Stomach smooth muscle (tissue), 2 donors: ENCODE data around the gene SLC25A36.

Experiments
- H3K27ac ChIP-seq: one replicate; pipeline ENCODE4 v1.7.0; 2013; ENCODE audit warnings: mild to moderate bottlenecking, low read length, inconsistent platforms
- H3K27me3 ChIP-seq, 2 donors: one replicate each; pipeline ENCODE4 v1.7.0; 2013; ENCODE audit warnings: low read length in 2 of 2; ENCODE audit not compliant: insufficient read depth in 2 of 2, control insufficient read depth in 1 of 2
- H3K36me3 ChIP-seq, 2 donors: one replicate each; pipeline ENCODE4 v1.7.0; 2013; ENCODE audit warnings: low read length in 2 of 2; ENCODE audit not compliant: control insufficient read depth in 2 of 2, insufficient read depth in 2 of 2
- H3K4me1 ChIP-seq: one replicate; pipeline ENCODE4 v1.7.0; 2013; ENCODE audit warnings: low read length; ENCODE audit not compliant: control insufficient read depth, insufficient read depth
- H3K4me3 ChIP-seq, 2 donors: one replicate each; pipeline ENCODE4 v1.7.0; 2013; ENCODE audit warnings: low read length in 2 of 2
- H3K9ac ChIP-seq, 2 donors: one replicate each; pipeline ENCODE4 v1.7.0; 2013; ENCODE audit warnings: low read length in 2 of 2, mild to moderate bottlenecking in 1 of 2
- H3K9me3 ChIP-seq, 2 donors: one replicate each; pipeline ENCODE4 v1.7.0; 2013; ENCODE audit warnings: low read length in 2 of 2; ENCODE audit not compliant: control insufficient read depth in 2 of 2
- donor health status: healthy.
- donor health status: Pancreatic carcinoma.

The SLC25A36 gene, protein sequence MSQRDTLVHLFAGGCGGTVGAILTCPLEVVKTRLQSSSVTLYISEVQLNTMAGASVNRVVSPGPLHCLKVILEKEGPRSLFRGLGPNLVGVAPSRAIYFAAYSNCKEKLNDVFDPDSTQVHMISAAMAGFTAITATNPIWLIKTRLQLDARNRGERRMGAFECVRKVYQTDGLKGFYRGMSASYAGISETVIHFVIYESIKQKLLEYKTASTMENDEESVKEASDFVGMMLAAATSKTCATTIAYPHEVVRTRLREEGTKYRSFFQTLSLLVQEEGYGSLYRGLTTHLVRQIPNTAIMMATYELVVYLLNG

GRCh38 chr3:140941434-140942220 lies at the start of gene SLC25A36:
Gene SLC25A36, plus strand, starts transcription at chr3:140941836. Its CDS starts 219 bp downstream, at chr3:140942055.
- H3K9me3 ChIP-seq, result no peaks in the 10 kb centered on the region
- H3K4me3 ChIP-seq, result peak within 1 kb of the TSS; percentile 90 to 97
- peaks cover 4% of the 10 kb centered on the region for H3K4me1 ChIP-seq
- H3K27ac ChIP-seq, result peak within 1 kb of the TSS; percentile 90
- H3K9ac ChIP-seq, result peak within 1 kb of the TSS; percentile 91 to 93
- H3K36me3 ChIP-seq, result no peaks in the 10 kb centered on the region
- H3K27me3 ChIP-seq, result no peaks in the 10 kb centered on the region

- Histone ChIP-seq H3K4me3 (no peak overlapping the region), H3K27me3 (peaks cover 0 to 3% of the 10 kb centered on the region in 2 donors), H3K9me3 (no peaks in the 10 kb centered on the region), H3K4me1 (no peaks in the 10 kb centered on the region), H3K36me3 (no peaks in the 10 kb centered on the region), H3K9ac (no peak overlapping the region), H3K27ac (no peak overlapping the region)
These were observed 44.6 kb upstream of the SLC25A36 start for GRCh38 chr3:140896997-140897396.

DNA sequence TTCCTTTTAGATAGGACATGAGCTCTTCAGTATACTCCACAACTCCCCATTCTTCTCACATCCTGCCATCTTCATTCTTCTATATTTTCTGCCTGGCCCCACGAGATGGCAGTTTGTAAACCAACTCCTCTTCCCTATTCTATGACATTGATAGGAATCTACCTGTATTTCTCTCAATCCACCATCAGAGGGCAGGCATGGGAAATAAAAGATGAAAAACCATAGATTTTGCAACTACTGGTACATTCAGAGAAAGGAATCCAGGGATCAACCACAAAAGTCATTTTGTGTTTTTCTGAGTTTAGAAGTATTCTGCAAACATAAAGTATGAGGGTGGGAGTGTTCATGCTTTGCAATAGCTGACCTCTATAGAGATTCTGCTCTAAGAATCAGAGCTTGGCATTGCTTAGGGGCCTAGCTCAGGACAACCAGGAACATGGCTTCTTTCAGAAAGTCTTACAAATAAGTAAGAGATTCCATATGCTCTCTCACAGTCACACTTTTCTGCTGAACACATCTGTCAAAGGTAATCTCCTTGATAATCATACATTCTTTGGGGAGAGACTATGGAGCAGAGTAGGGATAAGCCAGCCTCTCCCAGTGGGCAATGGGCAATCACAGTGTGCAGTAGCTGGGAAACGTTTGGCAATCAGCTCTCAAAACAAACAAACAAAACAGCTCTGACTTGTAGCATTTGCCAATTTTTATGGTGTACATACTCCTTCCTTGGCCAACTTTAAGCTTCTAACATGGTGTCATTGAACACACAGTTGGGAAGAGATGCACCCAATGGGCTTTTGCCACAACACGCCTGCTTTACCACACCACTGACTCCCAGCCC lies 43.1 kb upstream of the SLC25A36 start:
- H3K4me3 ChIP-seq, result no peak overlapping the region
- peaks cover 0 to 3% of the 10 kb centered on the region in 2 donors for H3K27me3 ChIP-seq
- H3K36me3 ChIP-seq, result no peaks in the 10 kb centered on the region
- no peaks in the 10 kb centered on the region for H3K4me1 ChIP-seq
- H3K9ac ChIP-seq, result no peak overlapping the region
- no peak overlapping the region for H3K27ac ChIP-seq
- no peaks in the 10 kb centered on the region for H3K9me3 ChIP-seq

DNA sequence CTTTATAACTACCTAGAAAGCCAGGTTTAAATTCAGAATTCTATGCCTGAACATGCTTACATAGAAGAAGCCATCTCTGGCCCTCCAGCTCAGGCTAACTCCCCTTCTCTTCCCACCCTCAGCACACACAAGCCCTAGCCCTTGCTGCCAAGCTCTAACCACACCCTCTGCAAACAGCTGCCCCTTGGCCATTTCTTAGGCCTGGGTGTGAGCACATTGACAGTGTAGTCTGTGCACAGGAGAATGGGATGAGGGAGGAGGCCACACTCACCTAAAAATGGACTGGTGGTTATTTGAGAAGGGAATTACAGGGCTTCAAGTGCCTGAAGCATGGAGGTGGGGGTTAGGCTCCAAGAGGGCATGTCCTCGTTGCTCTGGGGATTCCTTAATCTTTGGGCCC lies 42.3 kb upstream of the SLC25A36 start:
- Histone ChIP-seq H3K4me3 (no peak overlapping the region), H3K27me3 (peaks cover 0 to 3% of the 10 kb centered on the region in 2 donors), H3K27ac (no peak overlapping the region), H3K9me3 (no peaks in the 10 kb centered on the region), H3K36me3 (no peaks in the 10 kb centered on the region), H3K9ac (no peak overlapping the region), H3K4me1 (no peaks in the 10 kb centered on the region)

DNA sequence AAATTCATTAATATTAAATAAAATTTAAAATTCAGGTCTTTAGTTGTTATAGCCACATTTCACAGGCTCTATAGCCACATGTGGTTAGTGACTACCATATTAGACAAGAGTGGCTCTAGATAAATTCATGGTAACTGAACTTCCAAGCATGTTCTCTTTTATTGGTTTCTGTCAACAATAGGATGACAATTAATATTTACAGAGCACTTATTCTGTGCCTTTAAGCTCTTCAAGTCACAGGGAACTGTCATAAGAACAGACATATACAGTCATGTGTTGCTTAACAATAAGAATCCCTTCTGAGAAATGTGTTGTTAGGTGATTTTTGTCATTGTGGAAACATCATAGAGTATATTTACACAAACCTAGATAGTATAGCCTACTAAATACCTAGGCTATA lies 38.8 kb upstream of the SLC25A36 start:
- no peak overlapping the region for H3K27ac ChIP-seq
- no peaks in the 10 kb centered on the region for H3K4me1 ChIP-seq
- peaks cover 0 to 2% of the 10 kb centered on the region in 2 donors for H3K27me3 ChIP-seq
- no peaks in the 10 kb centered on the region for H3K36me3 ChIP-seq
- H3K9me3 ChIP-seq, result no peaks in the 10 kb centered on the region
- H3K9ac ChIP-seq, result no peak overlapping the region
- H3K4me3 ChIP-seq, result no peak overlapping the region

DNA sequence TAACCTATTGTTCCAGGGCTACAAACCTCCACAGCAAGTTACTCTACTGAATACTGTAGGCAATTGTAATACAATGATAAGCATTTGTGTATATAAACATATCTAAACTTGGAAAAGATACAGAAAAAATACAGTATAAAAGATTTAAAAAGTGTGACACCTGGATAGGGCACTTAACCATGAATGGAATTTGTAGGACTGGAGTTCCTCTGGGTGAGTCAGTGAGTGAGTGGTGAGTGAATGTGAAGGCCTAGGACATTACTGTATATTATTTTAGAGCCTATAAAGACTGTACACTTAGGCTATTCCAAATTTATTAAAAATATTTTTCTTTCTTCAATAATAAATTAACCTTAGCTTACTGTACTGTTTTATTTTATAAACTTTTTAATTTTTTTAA lies 38.4 kb upstream of the SLC25A36 start:
- Histone ChIP-seq H3K4me3 (no peak overlapping the region), H3K9me3 (no peaks in the 10 kb centered on the region), H3K27ac (no peak overlapping the region), H3K9ac (no peak overlapping the region), H3K36me3 (no peaks in the 10 kb centered on the region), H3K4me1 (no peaks in the 10 kb centered on the region), H3K27me3 (peaks cover 0 to 2% of the 10 kb centered on the region in 2 donors)

DNA sequence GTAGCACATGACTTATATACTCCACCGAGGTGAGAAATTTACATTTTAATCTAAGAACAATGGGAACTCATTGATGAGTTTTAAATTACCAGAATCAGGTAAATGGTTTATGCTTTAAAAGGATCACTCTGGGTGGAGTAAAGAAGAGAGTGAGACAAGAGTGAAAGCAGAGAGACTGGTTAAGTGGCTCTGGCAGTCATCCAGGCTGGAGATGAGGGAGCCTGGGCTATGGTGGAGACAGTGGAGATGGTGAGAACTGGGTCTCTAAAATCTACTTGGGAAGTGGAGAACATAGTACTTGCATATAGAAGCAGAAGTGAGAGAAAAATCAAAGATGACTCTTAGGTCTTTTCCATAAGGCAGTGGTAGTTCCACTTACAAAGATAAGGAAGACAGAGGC lies 37.1 kb upstream of the SLC25A36 start:
- no peaks in the 10 kb centered on the region for H3K36me3 ChIP-seq
- H3K4me3 ChIP-seq, result no peak overlapping the region
- H3K9ac ChIP-seq, result no peak overlapping the region
- H3K4me1 ChIP-seq, result no peaks in the 10 kb centered on the region
- peaks cover 0 to 2% of the 10 kb centered on the region in 2 donors for H3K27me3 ChIP-seq
- H3K27ac ChIP-seq, result no peak overlapping the region
- no peaks in the 10 kb centered on the region for H3K9me3 ChIP-seq

GRCh38 chr3:140905559-140905958 lies 36.1 kb upstream of the SLC25A36 start:
- no peak overlapping the region for H3K4me3 ChIP-seq
- no peaks in the 10 kb centered on the region for H3K9me3 ChIP-seq
- H3K36me3 ChIP-seq, result no peaks in the 10 kb centered on the region
- H3K27ac ChIP-seq, result no peak overlapping the region
- no peaks in the 10 kb centered on the region for H3K4me1 ChIP-seq
- no peak overlapping the region for H3K9ac ChIP-seq
- peaks cover 0 to 2% of the 10 kb centered on the region in 2 donors for H3K27me3 ChIP-seq

DNA sequence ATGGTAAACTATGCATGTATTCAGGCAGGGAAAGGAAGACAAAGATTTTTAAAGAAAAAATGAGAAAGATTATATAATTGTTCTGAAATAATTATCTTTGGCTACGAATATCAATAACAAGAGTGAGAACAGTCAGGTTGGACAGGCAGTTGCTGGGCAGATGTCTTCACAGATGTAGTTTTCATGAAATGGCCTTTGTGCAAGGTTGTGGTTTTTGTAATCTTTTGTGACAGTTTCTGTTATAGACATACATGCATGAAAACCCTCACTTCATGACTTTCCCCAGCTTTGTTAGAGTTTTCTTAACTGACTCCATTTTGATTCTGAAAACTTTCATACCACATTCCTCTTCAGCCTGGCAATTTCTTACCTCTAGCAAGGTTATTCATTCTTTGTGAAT lies 34.9 kb upstream of the SLC25A36 start:
- Histone ChIP-seq H3K9me3 (no peaks in the 10 kb centered on the region), H3K27ac (no peak overlapping the region), H3K36me3 (no peaks in the 10 kb centered on the region), H3K4me3 (no peak overlapping the region), H3K9ac (no peak overlapping the region), H3K27me3 (peaks cover 0 to 2% of the 10 kb centered on the region in 2 donors), H3K4me1 (no peaks in the 10 kb centered on the region)

GRCh38 chr3:140910860-140911259 lies 30.8 kb upstream of the SLC25A36 start:
- H3K4me1 ChIP-seq, result no peaks in the 10 kb centered on the region
- H3K27me3 ChIP-seq, result peaks cover 0 to 2% of the 10 kb centered on the region in 2 donors
- no peak overlapping the region for H3K27ac ChIP-seq
- no peak overlapping the region for H3K9ac ChIP-seq
- no peaks in the 10 kb centered on the region for H3K36me3 ChIP-seq
- no peaks in the 10 kb centered on the region for H3K9me3 ChIP-seq
- no peak overlapping the region for H3K4me3 ChIP-seq
